HG03045 (cell line): ENCODE data around the gene YPEL3.

ENCODE experiments used
- ATAC-seq: cut with Tn5 transposase; IDR thresholded peaks from one replicate; pipeline ENCODE4 v1.9.1; 2021; ENCODE audit warnings: mild to moderate bottlenecking, moderate library complexity; ENCODE audit not compliant: unreplicated experiment

The YPEL3 gene

DNA sequence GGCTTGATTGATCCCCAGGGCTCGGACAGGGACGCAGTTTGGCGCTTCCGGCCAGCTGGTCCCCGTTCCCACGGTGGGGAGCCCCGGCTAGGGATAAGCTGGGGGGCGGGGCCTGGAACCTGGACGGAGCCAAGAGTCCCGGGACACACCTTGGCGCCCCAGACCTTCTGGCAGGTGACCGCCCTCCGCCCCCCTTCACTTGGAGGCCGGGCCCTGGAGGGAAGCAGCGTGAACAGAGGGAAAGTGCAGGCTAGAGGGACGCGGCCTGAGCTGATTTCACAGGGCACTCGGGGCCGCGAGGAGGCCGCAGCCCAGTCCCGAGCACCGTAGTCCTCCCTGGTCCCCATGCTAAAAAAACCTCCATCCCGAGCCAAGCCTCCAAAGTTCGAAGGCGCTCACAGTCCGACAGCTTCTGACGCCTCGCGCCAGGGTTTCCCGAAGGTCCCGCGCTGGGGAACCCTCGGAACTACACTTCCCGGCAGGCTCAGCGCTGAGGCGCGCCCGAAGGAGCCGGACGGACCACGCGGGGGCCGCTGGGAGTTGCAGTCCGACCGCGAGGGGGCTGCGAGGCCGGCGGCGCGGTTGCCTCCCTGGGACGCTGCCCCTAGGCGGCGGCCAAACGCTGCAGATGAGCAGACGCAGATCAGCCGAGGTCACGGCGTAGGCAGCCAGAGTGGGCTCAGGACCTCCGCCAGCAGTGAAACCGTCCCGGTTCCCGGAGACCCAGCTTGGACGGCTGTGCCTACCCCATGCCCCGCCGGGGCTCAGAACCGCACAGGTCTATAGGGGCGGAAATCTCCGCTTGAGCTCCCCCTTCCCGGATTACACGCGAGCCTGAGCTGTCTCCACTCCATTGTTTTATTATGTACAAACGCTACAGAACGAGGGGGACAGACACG is 4.3 kb downstream of the YPEL3 start, which contains the start of gene TBX6:
TSS of gene TBX6 (minus strand) at position 451 of the 899 bp plus-strand sequence. CDS start 731 bp downstream, outside the sequence.
- peak; percentile 58 for ATAC-seq

DNA sequence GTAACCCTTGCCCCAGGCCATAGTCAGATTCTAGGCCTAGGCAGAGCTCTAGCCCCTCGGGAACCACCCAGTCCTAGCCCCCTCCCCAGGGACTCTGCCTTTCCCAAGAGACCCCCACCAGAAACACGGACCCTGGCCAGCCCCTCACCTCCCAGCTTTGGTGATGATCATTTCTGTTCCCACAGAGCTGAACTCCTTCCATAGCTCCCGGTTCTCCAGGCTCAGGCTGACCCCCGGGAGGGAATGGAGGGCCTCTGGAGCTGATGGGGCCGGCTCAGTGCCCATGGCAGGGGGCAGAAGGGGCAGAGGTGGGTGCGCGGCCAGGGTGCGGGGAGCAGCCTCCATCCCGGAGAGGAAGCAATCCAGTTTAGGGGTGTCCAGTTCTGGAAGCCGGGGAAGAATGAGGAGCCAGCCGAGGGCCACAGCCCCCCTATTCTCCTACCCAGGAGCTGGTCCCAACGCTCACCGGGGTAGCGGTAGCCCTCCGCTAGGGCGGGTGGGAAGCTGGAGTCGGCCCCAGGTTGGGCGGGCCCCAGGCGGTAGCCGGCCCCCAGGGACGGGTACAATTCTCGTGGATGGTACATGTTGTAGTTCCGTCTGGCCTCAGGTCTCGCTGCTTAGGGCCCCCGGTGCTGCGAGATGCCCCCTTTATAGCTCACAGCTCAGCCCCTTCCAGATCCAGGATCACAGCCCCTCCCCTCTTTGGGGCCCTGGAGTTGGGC is 5.2 kb downstream of the YPEL3 start:
- ATAC-seq: no peak

GRCh38 chr16:30088832-30089624 is 7.0 kb downstream of the YPEL3 start:
- ATAC-seq: no peak

GRCh38 chr16:30088237-30088831 is 7.7 kb downstream of the YPEL3 start:
- ATAC-seq: no peak

DNA sequence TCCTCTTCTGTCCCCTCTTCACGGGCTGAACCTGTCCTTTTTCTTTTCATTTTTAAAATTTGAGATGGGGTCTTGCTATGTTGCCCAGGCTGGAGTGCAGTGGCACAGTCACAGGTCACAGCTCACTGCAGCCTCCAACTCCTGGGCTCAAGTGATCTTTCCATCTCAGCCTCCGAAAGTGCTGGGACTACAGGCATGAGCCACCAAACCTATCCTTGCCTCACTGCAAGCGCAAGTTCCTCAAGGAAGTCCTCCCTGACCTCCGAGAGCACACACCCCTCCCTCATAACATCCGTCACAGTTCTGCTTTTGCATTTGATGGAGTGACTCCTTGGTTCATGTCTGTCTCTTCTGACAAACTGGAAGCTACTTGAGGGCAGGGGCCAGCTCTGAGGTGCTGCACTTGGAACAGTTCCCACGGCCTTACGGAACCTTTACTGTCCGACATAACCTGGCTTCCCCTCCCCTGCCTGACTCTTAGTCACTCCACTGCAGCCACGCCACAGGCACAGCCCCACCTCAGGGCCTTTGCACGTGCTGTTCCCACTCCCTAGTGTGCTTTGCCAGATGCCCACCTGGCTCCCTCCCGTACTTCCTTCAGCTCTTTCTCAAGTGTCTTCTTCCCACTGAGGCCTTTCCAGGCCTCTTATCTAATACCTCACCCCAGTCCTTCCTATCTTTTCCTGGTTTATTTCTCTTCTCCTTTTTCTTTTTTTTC is 8.7 kb downstream of the YPEL3 start:
- no peak for ATAC-seq

GRCh38 chr16:30086291-30087140 is 9.5 kb downstream of the YPEL3 start:
- ATAC-seq: no peak

GRCh38 chr16:30085820-30086219 is 10.2 kb downstream of the YPEL3 start:
- no peak for ATAC-seq

DNA sequence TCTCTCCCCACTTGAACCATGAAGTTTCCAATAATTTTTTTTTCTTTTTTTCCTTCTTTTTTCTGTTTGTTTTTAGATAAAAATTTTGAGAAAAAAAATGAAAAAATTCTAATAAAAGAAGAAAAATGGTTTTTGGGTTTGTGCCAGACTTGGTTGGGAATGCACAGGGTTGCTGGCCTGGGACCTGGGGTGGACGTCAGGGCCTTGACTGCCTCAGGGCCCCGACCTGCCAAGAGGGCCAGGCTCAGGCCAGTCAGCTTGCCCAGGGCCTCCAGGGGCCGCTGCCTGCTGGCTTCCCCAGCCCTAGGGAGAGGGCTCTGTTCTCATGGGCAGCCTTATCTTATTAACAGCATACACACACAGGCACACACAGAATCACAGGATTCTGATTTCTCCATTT is 10.8 kb downstream of the YPEL3 start:
- no peak for ATAC-seq

DNA sequence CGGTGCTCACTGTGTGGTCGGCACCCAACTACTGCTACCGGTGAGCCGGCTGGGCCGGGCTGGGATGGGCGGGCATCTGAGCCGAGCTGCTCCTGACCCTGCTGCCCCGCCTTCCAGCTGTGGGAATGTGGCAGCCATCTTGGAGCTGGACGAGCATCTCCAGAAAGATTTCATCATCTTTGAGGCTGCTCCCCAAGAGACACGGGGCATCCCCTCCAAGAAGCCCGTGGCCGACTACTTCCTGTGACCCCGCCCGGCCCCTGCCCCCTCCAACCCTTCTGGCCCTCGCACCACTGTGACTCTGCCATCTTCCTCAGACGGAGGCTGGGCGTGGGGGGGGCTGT is 11.2 kb downstream of the YPEL3 start:
- ATAC-seq: no peak

- ATAC-seq: no peak
Observed at GRCh38 chr16:30084096-30084815, 11.8 kb downstream of the YPEL3 start.

GRCh38 chr16:30083216-30084055 is 12.6 kb downstream of the YPEL3 start:
- ATAC-seq: no peak

DNA sequence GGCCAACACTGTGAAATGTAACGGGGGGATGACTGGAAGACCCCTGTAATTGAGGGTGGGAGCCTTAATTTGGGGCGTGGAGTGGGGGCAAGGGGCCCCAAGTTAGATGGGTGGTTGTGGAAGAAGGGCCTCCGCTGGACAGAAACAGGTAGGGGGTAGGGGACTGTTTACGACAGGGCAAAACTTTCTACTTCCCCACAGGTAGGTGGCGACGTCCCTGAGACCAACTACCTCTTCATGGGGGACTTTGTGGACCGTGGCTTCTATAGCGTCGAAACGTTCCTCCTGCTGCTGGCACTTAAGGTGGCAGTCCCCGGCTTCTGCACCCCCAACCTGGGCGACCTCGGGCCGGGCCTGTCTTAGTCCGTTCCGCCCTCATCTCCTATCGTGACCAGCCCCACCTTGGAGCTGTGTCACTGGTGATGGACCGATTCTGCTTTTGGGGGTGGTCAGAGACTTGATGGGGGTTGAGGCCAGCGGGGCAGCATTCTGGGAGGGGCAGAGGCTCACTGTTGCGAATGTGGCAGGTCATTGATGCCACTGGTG is 13.4 kb downstream of the YPEL3 start:
- no peak for ATAC-seq

DNA sequence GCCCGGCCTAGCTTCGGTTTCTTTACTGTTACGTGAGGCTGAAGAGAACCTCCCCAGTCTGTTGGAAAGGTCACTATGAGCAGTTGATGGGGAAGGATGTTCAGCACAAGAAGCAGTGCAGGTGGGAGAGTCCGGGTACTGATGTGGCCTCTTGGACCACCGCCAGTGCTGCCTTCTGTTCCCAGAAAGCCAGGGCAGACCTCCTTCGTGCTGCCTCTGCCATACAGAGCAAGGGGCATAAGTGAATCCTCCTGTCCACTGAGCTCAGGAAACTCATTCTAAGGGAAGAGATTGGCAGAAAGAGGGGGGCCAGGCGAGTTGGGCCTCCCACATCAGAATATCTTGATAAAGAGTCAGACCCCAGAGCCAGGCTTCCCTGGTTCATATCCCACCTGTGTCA is 16.5 kb downstream of the YPEL3 start:
- ATAC-seq: no peak

DNA sequence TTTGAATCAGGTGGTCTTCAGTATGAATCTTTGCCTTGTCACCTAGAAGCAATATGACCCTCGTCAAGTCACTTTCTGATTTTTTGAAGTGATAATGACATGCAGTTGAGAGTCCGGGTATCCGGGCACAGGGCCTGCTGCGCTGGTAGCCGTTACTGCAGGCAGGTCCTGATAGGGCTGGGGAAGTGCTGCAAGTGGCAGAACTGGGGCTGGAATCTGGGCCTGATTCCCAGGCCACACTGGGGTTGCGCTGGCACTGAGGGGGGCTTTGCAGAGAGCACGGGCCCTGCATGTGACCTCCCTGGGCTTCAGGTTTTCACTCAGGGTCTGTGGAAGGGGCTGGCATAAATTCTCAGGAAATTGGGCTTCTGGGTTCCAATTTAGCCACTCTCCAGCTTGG is 17.3 kb downstream of the YPEL3 start:
- ATAC-seq: no peak

- ATAC-seq: no peak
Observed at GRCh38 chr16:30077656-30078055, 18.4 kb downstream of the YPEL3 start.

GRCh38 chr16:30076276-30076791 is 19.7 kb downstream of the YPEL3 start:
- peak; percentile 35 for ATAC-seq
